Osteoblast (primary cell): Measurements from ENCODE around the gene RCAN2. TPM values are rescaled to one million over a fixed set of nuclear protein-coding genes. Genes with fewer than 3 reads are reported as not detected.

Source experiments
- DNase-seq: peaks from one replicate; pipeline ENCODE4 v3.0.0; 2011; ENCODE audit warnings: low spot score, mixed read lengths; ENCODE audit not compliant: insufficient read length; ENCODE audit errors: missing footprints
- H2AFZ ChIP-seq: 2 replicates; pipeline ENCODE4 v1.6.0; 2011; ENCODE audit warnings: mild to moderate bottlenecking, low read length
- H3K27ac ChIP-seq: 2 replicates; pipeline ENCODE4 v1.5.1; 2011; ENCODE audit warnings: mild to moderate bottlenecking, low read depth, low read length, moderate library complexity
- H3K27me3 ChIP-seq: 2 replicates; pipeline ENCODE4 v1.6.0; 2012; ENCODE audit warnings: mild to moderate bottlenecking, control low read depth, inconsistent platforms, low read length, moderate library complexity; ENCODE audit not compliant: insufficient read depth
- H3K36me3 ChIP-seq: 2 replicates; pipeline ENCODE4 v1.5.1; 2011; ENCODE audit warnings: mild to moderate bottlenecking, low read length, control low read depth, moderate library complexity; ENCODE audit not compliant: insufficient read depth
- H3K4me1 ChIP-seq: 2 replicates; pipeline ENCODE4 v1.5.1; 2011; ENCODE audit warnings: mild to moderate bottlenecking, low read length, control low read depth, moderate library complexity; ENCODE audit not compliant: insufficient read depth
- H3K4me2 ChIP-seq: 2 replicates; pipeline ENCODE4 v1.6.0; 2011; ENCODE audit warnings: mild to moderate bottlenecking, low read length; ENCODE audit not compliant: insufficient read depth
- H3K4me3 ChIP-seq: fragments of 200-600 bp; sonication (generic); 3 replicates; pipeline ENCODE4 v1.5.1; 2012; ENCODE audit warnings: mild to moderate bottlenecking, low read length, inconsistent platforms; ENCODE audit not compliant: insufficient read depth
- H3K79me2 ChIP-seq: 2 replicates; pipeline ENCODE4 v1.6.0; 2012; ENCODE audit warnings: mild to moderate bottlenecking, low read length, control low read depth, inconsistent platforms; ENCODE audit not compliant: insufficient read depth
- H3K9me3 ChIP-seq: 2 replicates; pipeline ENCODE4 v1.5.1; 2011; ENCODE audit warnings: low read depth, low read length, control low read depth
- H4K20me1 ChIP-seq: 2 replicates; pipeline ENCODE4 v1.6.0; 2012; ENCODE audit warnings: mild to moderate bottlenecking, low read length, control low read depth; ENCODE audit not compliant: insufficient read depth
- total RNA-seq: library from RNA; depleted of rRNA; stranded (reverse); fragments of >200 nt; gene quantifications from 2 replicates; pipeline ENCODE4 v1.2.3, GENCODE V29; 2012
- TF ChIP-seq, protein P1 (sequence below): IDR thresholded peaks from 2 replicates; pipeline ENCODE4 v1.5.1; 2011; ENCODE audit warnings: mild to moderate bottlenecking, low read depth, low read length, moderate library complexity; ENCODE audit errors: extremely low read depth

The RCAN2 gene
- total RNA-seq, 1 donor = 14.1 TPM

DNA sequence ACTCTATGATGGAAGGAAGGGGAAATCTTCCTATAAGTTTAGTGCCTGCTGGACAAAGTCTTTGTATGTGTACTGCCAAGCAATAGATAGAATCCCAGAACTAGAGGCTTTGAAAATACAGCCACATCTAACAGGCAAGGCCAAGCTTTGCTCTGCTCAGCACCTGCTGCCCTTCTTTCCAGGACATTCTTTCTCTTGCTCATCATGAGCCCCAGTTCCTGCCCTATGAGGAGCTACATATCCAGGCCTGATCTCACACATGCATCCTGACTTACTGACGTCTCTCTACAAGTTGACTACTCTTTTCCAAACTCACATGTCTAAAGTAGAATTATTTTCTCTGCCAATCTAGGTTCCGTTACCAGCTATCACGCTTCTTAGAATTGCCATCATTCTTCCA, 256.0 kb downstream of the RCAN2 start:
- H3K4me3 ChIP-seq = no peak overlapping the region
- no peak for DNase-seq
- no peaks in the 10 kb centered on the region for H3K4me1 ChIP-seq
- TF ChIP-seq, protein P1, sequence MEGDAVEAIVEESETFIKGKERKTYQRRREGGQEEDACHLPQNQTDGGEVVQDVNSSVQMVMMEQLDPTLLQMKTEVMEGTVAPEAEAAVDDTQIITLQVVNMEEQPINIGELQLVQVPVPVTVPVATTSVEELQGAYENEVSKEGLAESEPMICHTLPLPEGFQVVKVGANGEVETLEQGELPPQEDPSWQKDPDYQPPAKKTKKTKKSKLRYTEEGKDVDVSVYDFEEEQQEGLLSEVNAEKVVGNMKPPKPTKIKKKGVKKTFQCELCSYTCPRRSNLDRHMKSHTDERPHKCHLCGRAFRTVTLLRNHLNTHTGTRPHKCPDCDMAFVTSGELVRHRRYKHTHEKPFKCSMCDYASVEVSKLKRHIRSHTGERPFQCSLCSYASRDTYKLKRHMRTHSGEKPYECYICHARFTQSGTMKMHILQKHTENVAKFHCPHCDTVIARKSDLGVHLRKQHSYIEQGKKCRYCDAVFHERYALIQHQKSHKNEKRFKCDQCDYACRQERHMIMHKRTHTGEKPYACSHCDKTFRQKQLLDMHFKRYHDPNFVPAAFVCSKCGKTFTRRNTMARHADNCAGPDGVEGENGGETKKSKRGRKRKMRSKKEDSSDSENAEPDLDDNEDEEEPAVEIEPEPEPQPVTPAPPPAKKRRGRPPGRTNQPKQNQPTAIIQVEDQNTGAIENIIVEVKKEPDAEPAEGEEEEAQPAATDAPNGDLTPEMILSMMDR = no peak
- no peak overlapping the region for H3K4me2 ChIP-seq
- H3K36me3 ChIP-seq = no peaks in the 10 kb centered on the region
- no peaks in the 10 kb centered on the region for H3K27me3 ChIP-seq
- no peaks in the 10 kb centered on the region for H3K9me3 ChIP-seq
- no peaks in the 10 kb centered on the region for H3K79me2 ChIP-seq
- no peak overlapping the region for H3K27ac ChIP-seq
- no peak overlapping the region for H2AFZ ChIP-seq
- no peaks in the 10 kb centered on the region for H4K20me1 ChIP-seq

DNA sequence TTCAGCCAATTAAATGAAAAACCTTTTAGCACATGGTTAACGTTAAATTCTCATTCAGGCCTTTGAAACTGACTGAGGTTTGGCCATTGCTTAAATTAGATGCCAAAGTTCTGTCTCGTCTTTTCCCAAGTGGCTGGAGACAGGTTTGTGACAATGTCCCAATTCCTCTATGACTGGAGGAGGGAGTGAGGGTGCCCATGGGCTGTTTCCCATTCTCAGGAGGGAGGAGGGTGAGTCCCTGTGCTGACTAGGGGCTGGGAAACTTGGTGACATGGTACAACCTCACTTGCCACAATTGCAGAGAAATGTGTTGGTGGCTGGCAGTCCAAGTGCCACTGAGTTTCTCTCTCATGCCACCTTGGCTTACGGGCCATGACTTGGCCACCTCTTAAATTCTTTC, 256.5 kb downstream of the RCAN2 start:
- Histone ChIP-seq H3K4me2 (no peak overlapping the region), H3K36me3 (no peaks in the 10 kb centered on the region)

DNA sequence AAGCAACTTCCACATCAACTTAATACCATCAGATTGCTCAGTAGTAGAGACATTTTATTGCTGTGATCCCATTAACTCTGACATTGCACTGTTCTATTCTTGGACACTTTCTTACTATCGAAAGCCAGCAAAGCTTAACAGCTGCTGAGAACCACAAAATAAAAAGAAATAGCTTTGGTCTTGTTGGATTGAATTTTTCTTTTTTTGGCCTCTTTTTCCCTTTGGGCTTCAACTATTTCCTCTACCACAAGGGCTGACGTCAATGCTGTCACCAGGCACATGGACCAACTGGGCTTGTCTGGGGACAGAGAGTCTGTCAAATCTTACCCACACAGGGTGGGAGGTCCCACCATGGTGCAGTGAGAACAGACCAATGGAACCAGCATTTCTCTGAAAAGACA, 257.1 kb downstream of the RCAN2 start:
- Histone ChIP-seq H3K4me2 (no peak overlapping the region), H3K9me3 (no peaks in the 10 kb centered on the region)

More for the DNA sequence above, 256.5 kb downstream of the RCAN2 start:
- no peak overlapping the region for H2AFZ ChIP-seq
- no peaks in the 10 kb centered on the region for H3K4me1 ChIP-seq
- DNase-seq = no peak
- TF ChIP-seq, protein P1 = no peak
- no peaks in the 10 kb centered on the region for H3K79me2 ChIP-seq
- H3K9me3 ChIP-seq = no peaks in the 10 kb centered on the region
- no peak overlapping the region for H3K27ac ChIP-seq
- H3K4me3 ChIP-seq = no peak overlapping the region
- H3K27me3 ChIP-seq = no peaks in the 10 kb centered on the region
- H4K20me1 ChIP-seq = no peaks in the 10 kb centered on the region

DNA sequence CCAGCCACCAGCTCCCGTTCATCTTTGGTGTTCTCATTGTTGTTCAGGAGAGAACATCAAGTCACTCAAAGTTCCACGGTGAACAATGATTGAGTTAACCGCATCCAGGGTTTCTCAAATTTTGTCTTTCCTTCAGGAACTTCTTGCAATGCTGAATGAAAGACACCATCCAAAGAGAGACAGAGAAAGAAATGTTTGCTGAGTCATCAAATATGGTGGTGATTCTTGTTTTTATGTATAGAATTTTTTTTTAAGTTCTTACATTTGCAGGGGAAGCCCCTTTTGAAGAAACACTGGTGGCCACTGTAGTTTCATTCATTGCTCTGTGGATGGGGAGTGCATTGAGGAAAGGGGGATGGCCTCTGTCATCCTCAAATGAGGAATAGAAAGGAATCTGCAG, 258.1 kb downstream of the RCAN2 start:
- Histone ChIP-seq H3K27me3 (no peaks in the 10 kb centered on the region), H3K4me3 (no peak overlapping the region), H3K4me2 (no peak overlapping the region), H3K79me2 (no peaks in the 10 kb centered on the region), H4K20me1 (no peaks in the 10 kb centered on the region), H3K4me1 (no peaks in the 10 kb centered on the region), H2AFZ (no peak overlapping the region), H3K27ac (no peak overlapping the region), H3K9me3 (no peaks in the 10 kb centered on the region), H3K36me3 (no peaks in the 10 kb centered on the region)
- no peak for DNase-seq
- TF ChIP-seq, protein P1 = no peak

More for the DNA sequence above, 257.1 kb downstream of the RCAN2 start:
- Histone ChIP-seq H3K79me2 (no peaks in the 10 kb centered on the region), H3K27me3 (no peaks in the 10 kb centered on the region), H3K36me3 (no peaks in the 10 kb centered on the region), H3K27ac (no peak overlapping the region), H3K4me1 (no peaks in the 10 kb centered on the region), H4K20me1 (no peaks in the 10 kb centered on the region), H3K4me3 (no peak overlapping the region), H2AFZ (no peak overlapping the region)
- DNase-seq = no peak
- TF ChIP-seq, protein P1 = no peak
